ENCODE results near the gene DHTKD1. TPM values are rescaled to one million over a fixed set of nuclear protein-coding genes. Genes with fewer than 3 reads are reported as not detected.
"Not testable (repeated sequence)": the region's sequence is repeated elsewhere in the genome, so short reads cannot be mapped to it uniquely, and the experiment has no call there.

Gene DHTKD1
- total RNA-seq, 3 donors from 2014 or later = 5.7 to 7.4 (median 6.1) TPM

DNA sequence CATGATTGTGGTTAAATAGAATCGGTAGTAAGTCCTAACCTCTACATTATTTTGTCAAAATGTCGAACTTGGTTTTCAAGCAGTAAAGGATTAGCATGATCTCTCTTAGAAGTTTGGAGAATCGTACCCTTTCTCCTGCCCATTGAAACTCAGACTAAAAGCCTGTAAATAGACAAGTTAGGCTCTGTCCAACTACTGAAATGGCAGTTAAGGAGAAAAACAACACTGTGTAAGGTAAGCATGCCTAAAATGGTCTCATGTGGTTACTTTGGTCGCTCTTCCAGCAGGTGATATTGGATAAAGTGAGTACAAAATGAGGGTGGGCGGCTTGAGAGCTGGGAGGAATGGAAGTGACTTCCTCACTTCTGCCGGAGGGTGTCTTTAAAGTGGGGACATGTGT is 85.8 kb downstream of the DHTKD1 start:
- ATAC-seq (no peak), DNase-seq (no peak)
- no peak overlapping the region for H3K4me3 Mint-ChIP-seq
- H3K9me3 Mint-ChIP-seq = no peaks in the 10 kb centered on the region
- no peaks in the 10 kb centered on the region for H3K27me3 Mint-ChIP-seq (ENCODE audit: low read depth)
- peaks cover 24% of the 10 kb centered on the region for H3K36me3 Mint-ChIP-seq (ENCODE audit: insufficient read depth)
- no peaks in the 10 kb centered on the region for H3K4me1 Mint-ChIP-seq (ENCODE audit: low read depth)

GRCh38 chr10:12156367-12157123 is 87.8 kb downstream of the DHTKD1 start:
- no peak for DNase-seq
- Mint-ChIP-seq H3K4me1 (ENCODE audit: low read depth) (no peaks in the 10 kb centered on the region), H3K36me3 (ENCODE audit: insufficient read depth) (peaks cover 23% of the 10 kb centered on the region), H3K27me3 (ENCODE audit: low read depth) (no peaks in the 10 kb centered on the region), H3K9me3 (no peaks in the 10 kb centered on the region), H3K4me3 (no peak overlapping the region)
- ATAC-seq = no peak

DNA sequence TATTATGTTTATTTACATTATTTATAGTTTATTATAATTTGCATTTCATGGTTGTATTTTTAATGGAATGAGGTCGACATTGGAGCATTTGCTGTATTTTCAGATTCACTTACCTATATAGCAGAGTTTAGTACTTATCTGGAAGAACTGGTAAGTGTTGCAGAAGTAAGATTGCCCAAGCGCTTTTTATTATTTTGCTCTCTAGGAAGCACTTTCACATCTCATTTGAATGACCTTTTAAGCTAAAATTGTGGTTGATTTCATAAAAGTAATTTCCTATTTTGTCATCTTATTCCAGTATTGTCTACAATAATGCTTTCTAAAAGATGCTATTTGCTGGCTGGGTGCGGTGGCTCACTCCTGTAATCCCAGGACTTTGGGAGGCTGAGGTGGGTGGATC is 89.4 kb downstream of the DHTKD1 start:
- no peak for ATAC-seq
- Mint-ChIP-seq H3K4me3 (no peak overlapping the region), H3K36me3 (ENCODE audit: insufficient read depth) (peaks cover 31% of the 10 kb centered on the region), H3K27me3 (ENCODE audit: low read depth) (no peaks in the 10 kb centered on the region), H3K4me1 (ENCODE audit: low read depth) (no peaks in the 10 kb centered on the region), H3K9me3 (no peaks in the 10 kb centered on the region)
- no peak for DNase-seq

DNA sequence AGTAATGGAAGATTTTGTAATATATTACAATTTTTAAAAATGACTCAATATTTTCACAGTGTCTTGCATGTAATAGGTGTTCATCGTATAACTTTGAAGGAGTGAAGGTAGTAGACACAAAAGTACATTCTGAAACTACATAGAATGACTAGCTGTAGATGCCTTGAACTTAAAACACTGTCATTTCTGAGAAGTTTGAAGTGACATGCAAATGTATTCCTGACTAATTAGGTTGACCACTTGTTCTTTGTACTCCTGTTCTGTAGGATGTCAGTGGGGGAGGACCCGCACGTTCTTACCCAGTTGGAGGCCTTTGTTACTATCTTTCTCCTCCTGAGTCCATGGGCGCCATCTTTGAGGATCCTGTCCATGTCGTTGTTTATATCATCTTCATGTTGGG is 91.9 kb downstream of the DHTKD1 start:
- ATAC-seq (no peak), DNase-seq (no peak)
- no peaks in the 10 kb centered on the region for H3K27me3 Mint-ChIP-seq (ENCODE audit: low read depth)
- no peak overlapping the region for H3K4me3 Mint-ChIP-seq
- peaks cover 35% of the 10 kb centered on the region for H3K36me3 Mint-ChIP-seq (ENCODE audit: insufficient read depth)
- H3K9me3 Mint-ChIP-seq = no peaks in the 10 kb centered on the region
- H3K4me1 Mint-ChIP-seq (ENCODE audit: low read depth) = no peaks in the 10 kb centered on the region

GRCh38 chr10:12162927-12163326 is 94.2 kb downstream of the DHTKD1 start:
- no peaks in the 10 kb centered on the region for H3K27me3 Mint-ChIP-seq (ENCODE audit: low read depth)
- no peaks in the 10 kb centered on the region for H3K4me1 Mint-ChIP-seq (ENCODE audit: low read depth)

DNA sequence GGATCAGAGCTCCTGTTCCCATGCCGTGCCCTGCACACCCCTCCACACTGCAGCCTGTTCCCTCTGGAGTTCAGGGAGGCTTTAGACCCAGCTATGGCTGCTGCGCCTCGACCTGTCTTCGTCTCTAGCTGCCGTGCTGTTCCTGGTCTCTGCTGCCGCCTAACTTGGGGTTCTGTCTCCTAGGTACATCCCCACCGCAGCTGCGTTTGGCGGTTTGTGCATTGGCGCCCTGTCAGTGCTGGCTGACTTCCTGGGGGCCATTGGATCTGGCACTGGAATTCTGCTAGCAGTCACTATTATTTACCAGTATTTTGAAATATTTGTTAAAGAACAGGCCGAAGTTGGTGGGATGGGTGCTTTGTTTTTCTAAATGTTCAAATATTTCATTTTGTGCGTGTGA is 95.3 kb downstream of the DHTKD1 start:
- no peak overlapping the region for H3K4me3 Mint-ChIP-seq
- DNase-seq (no peak), ATAC-seq (no peak)
- H3K9me3 Mint-ChIP-seq = no peaks in the 10 kb centered on the region
- peaks cover 39% of the 10 kb centered on the region for H3K36me3 Mint-ChIP-seq (ENCODE audit: insufficient read depth)
- H3K27me3 Mint-ChIP-seq (ENCODE audit: low read depth) = no peaks in the 10 kb centered on the region
- no peaks in the 10 kb centered on the region for H3K4me1 Mint-ChIP-seq (ENCODE audit: low read depth)

More at GRCh38 chr10:12162927-12163326, 94.2 kb downstream of the DHTKD1 start:
- peaks cover 38% of the 10 kb centered on the region for H3K36me3 Mint-ChIP-seq (ENCODE audit: insufficient read depth)
- DNase-seq (no peak), ATAC-seq (no peak)
- H3K9me3 Mint-ChIP-seq = no peaks in the 10 kb centered on the region
- H3K4me3 Mint-ChIP-seq = no peak overlapping the region

- no peak for ATAC-seq
- Mint-ChIP-seq H3K9me3 (no peaks in the 10 kb centered on the region), H3K27me3 (ENCODE audit: low read depth) (no peaks in the 10 kb centered on the region), H3K4me1 (ENCODE audit: low read depth) (no peaks in the 10 kb centered on the region), H3K36me3 (ENCODE audit: insufficient read depth) (peaks cover 44% of the 10 kb centered on the region), H3K4me3 (no peak overlapping the region)
- DNase-seq = no peak
These were observed 96.3 kb downstream of the DHTKD1 start for GRCh38 chr10:12165036-12165435.

DNA sequence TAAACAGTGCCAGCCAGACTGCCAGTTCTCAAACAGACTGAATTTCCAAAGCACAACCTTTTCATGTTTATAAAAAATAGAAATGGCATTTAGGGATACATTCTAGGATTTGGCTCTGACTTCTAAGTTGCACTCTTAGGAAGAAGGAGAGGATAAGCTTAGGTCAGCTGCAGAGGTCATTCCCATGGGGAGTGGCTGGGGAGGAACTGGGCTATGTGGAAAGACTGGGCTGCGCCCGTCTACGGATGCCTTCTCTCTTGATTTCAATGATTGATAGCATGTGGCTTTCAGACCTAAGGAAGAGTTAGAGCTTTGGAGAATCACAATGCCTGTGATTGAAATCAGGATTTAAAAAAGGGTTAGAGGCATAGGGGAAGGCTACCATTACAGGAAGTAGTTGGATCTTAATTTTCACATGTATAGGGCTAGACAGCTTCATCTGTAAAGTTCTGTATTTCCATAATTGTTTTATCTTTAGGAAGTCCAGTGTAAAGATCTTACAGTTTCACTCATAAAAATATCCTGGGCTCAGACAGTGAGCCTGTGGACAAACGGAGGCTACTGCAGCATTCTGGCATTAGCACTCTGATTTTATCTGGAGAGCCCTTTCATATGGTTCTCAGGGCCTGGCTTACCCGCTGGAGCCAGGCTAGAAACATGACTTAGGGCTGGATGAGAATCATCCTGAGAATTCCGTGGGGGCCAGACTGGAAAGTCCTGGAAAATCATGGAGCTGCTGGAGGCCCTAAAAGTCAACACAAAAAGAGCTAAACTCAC is 97.4 kb downstream of the DHTKD1 start:
- DNase-seq = no peak
- Mint-ChIP-seq H3K9me3 (no peaks in the 10 kb centered on the region), H3K27me3 (ENCODE audit: low read depth) (no peaks in the 10 kb centered on the region), H3K4me1 (ENCODE audit: low read depth) (no peaks in the 10 kb centered on the region), H3K36me3 (ENCODE audit: insufficient read depth) (peaks cover 51% of the 10 kb centered on the region), H3K4me3 (no peak overlapping the region)
- no peak for ATAC-seq

DNA sequence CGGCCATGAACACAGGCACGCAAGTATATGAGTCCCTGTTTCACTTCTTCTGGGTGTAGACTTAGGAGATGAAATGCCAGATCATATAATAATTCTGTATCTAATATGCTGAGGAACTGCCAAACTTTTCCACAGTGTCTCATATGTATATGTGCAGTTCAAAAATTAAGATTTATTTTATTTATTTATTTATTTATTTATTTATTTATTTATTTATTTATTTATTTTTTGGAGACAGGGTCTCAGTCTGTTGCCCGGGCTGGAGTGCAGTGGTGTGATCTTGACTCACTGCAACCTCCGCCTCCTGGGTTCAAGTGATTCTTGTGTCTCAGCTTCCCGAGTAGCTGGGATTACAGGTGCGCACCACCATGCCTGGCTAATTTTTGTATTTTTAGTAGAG is 102.8 kb downstream of the DHTKD1 start:
- H3K27me3 Mint-ChIP-seq (ENCODE audit: low read depth); DNase-seq; H3K4me3 Mint-ChIP-seq; ATAC-seq; H3K4me1 Mint-ChIP-seq (ENCODE audit: low read depth); H3K9me3 Mint-ChIP-seq: not testable (repeated sequence)
- H3K36me3 Mint-ChIP-seq (ENCODE audit: insufficient read depth) = peaks cover 43% of the 10 kb centered on the region

Other genes with a start within 250 kb of the DHTKD1 start
- gene PROSER2, start 245.6 kb upstream of the DHTKD1 start, total RNA-seq = 1 to 10 TPM in 2 of 3 donors, under 1 TPM in 1; 0.76 to 3.5 (median 1.9) TPM
- 10 to 100 TPM; 26.1 to 31.0 (median 30.3) TPM for gene UPF2, start 26.1 kb upstream of the DHTKD1 start, total RNA-seq
- gene SEC61A2, start 60.7 kb downstream of the DHTKD1 start, total RNA-seq = 1 to 10 TPM; 6.3 to 9.5 (median 9.4) TPM
- 100 to 1,000 TPM; 104 to 109 (median 105) TPM for gene NUDT5, start 126.9 kb downstream of the DHTKD1 start, total RNA-seq
- gene CDC123, start 127.2 kb downstream of the DHTKD1 start, total RNA-seq = 100 to 1,000 TPM; 155 to 187 (median 158) TPM